ENCODE results near the gene MRPL33. TPM values are rescaled to one million over a fixed set of nuclear protein-coding genes. Genes with fewer than 3 reads are reported as not detected.

Gene MRPL33
- total RNA-seq, 1 donor from 2014 or later = 79.4 TPM

- no peaks in the 10 kb centered on the region for H3K36me3 ChIP-seq
- no peak for TF ChIP-seq CTCF (IDR thresholded peaks at IDR 0.05)
- DNase-seq = no peak
- peak; percentile 55 for ATAC-seq
- H3K4me1 ChIP-seq = peaks cover 37% of the 10 kb centered on the region
- H3K9me3 ChIP-seq = no peaks in the 10 kb centered on the region
- intact Hi-C loops (cut with DNase I) = no loop called here
- no peaks in the 10 kb centered on the region for H3K27me3 ChIP-seq
- H3K4me3 ChIP-seq = no peak overlapping the region
- H3K27ac ChIP-seq = no peak overlapping the region
Measured at GRCh38 chr2:27727257-27727656, 44.3 kb upstream of the MRPL33 start.

GRCh38 chr2:27728081-27728858 lies 43.2 kb upstream of the MRPL33 start:
- Histone ChIP-seq H3K4me1 (peaks cover 33% of the 10 kb centered on the region), H3K4me3 (no peak overlapping the region), H3K9me3 (no peaks in the 10 kb centered on the region), H3K27ac (peak overlapping the region; percentile 42), H3K27me3 (no peaks in the 10 kb centered on the region), H3K36me3 (no peaks in the 10 kb centered on the region)
- no peak for TF ChIP-seq CTCF (IDR thresholded peaks at IDR 0.05)
- intact Hi-C loops (cut with DNase I) = no loop called here
- ATAC-seq = no peak
- no peak for DNase-seq

GRCh38 chr2:27729198-27729597 lies 42.3 kb upstream of the MRPL33 start:
- DNase-seq = no peak
- H3K4me1 ChIP-seq = peaks cover 24% of the 10 kb centered on the region
- intact Hi-C loops (cut with DNase I) = no loop called here
- no peaks in the 10 kb centered on the region for H3K27me3 ChIP-seq
- TF ChIP-seq CTCF (IDR thresholded peaks at IDR 0.05) = no peak
- no peak for ATAC-seq
- no peaks in the 10 kb centered on the region for H3K36me3 ChIP-seq
- H3K9me3 ChIP-seq = no peaks in the 10 kb centered on the region
- no peak overlapping the region for H3K27ac ChIP-seq
- no peak overlapping the region for H3K4me3 ChIP-seq

GRCh38 chr2:27729614-27730013 lies 41.9 kb upstream of the MRPL33 start:
- no peak for DNase-seq
- TF ChIP-seq CTCF (IDR thresholded peaks at IDR 0.05) = no peak
- Histone ChIP-seq H3K27ac (no peak overlapping the region), H3K4me1 (peaks cover 20% of the 10 kb centered on the region), H3K4me3 (no peak overlapping the region), H3K9me3 (no peaks in the 10 kb centered on the region), H3K36me3 (no peaks in the 10 kb centered on the region), H3K27me3 (no peaks in the 10 kb centered on the region)
- intact Hi-C loops (cut with DNase I) = no loop called here
- ATAC-seq = no peak

DNA sequence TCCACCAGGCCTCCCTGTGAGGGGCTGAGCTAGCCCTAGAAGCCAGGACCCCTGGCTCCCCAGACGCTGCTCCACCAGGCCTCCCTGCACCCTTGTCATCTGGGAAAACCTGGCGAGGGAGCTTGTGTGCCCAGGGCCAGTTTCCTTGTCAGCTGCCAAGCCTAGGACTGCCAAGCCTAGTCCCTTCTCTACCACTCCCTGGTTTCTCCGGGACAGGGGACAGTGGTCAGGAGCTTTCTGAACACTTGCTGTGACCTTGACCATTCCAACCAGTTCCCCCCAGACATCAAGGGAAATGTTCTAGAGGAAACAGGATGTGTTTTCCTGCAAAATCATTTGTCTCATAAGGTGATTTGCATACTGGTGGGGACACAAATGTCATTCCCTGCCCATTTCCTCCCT lies 41.3 kb upstream of the MRPL33 start:
- TF ChIP-seq CTCF (IDR thresholded peaks at IDR 0.05) = no peak
- Histone ChIP-seq H3K4me3 (no peak overlapping the region), H3K4me1 (peaks cover 21% of the 10 kb centered on the region), H3K36me3 (no peaks in the 10 kb centered on the region), H3K9me3 (no peaks in the 10 kb centered on the region), H3K27me3 (no peaks in the 10 kb centered on the region), H3K27ac (no peak overlapping the region)
- ATAC-seq = peak; percentile 45
- no peak for DNase-seq
- intact Hi-C loops (cut with DNase I) = no loop called here
